ENCODE measurements around the gene NRDC.

NRDC gene, protein sequence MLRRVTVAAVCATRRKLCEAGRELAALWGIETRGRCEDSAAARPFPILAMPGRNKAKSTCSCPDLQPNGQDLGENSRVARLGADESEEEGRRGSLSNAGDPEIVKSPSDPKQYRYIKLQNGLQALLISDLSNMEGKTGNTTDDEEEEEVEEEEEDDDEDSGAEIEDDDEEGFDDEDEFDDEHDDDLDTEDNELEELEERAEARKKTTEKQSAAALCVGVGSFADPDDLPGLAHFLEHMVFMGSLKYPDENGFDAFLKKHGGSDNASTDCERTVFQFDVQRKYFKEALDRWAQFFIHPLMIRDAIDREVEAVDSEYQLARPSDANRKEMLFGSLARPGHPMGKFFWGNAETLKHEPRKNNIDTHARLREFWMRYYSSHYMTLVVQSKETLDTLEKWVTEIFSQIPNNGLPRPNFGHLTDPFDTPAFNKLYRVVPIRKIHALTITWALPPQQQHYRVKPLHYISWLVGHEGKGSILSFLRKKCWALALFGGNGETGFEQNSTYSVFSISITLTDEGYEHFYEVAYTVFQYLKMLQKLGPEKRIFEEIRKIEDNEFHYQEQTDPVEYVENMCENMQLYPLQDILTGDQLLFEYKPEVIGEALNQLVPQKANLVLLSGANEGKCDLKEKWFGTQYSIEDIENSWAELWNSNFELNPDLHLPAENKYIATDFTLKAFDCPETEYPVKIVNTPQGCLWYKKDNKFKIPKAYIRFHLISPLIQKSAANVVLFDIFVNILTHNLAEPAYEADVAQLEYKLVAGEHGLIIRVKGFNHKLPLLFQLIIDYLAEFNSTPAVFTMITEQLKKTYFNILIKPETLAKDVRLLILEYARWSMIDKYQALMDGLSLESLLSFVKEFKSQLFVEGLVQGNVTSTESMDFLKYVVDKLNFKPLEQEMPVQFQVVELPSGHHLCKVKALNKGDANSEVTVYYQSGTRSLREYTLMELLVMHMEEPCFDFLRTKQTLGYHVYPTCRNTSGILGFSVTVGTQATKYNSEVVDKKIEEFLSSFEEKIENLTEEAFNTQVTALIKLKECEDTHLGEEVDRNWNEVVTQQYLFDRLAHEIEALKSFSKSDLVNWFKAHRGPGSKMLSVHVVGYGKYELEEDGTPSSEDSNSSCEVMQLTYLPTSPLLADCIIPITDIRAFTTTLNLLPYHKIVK

DNA sequence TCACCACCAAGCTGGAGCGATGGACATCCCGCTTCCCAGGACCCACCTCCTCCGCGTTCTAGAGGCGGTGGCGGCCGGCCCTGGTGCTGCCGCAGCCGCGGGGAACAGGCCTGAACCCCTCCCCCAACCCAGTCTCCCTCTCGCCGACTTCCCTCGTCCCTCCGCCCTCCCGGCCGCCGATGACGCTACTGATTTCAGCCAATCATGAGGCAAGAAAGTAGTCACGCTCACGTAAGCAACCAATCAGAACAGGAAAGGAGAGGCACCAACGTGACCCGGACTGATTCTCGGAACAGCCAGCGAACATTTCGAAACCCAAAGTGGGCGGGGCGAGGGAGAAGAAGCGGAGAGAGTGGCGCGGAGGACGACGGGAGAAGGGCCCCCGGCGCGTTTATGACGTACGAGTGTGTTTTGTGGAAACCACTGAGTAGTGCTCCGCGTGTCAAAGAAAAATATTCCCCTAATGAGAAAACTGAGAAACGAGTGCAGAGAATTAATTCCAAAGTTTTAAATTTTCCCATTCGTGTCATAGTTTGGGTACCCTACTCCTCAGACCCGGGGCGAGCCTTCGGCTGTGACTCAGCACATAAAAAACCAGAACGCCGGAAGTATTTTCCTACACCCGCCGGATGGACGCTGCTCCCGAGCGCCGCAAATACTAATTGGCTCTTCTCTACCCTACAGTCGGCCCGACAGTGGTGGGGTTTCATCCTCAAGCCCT, at the start of gene NRDC:
Gene NRDC, minus strand, starts transcription at position 112 of the 721 bp plus-strand sequence. CDS start 112 bp downstream, outside the sequence.
- DNase-seq, result peak; percentile 93 to 98

DNA sequence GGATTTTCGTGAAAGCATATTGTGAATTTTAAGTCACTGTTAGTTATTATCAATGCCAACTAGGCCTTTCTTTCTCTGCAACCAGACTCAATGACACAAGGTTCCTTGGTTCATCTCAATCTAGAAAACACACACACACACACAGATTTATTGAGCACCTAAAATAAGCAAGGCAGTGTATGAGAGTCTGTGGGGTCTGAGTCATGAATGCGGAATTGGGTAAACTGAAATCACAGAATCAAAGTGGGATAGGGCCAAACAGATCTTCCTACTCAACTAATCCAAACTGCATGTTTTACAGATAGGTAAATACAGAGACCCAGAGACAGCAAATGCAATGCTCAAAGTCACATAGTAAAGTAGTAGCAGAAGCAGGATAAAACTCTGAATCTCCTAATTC, 48.5 kb upstream of the NRDC start:
- no peak for DNase-seq

DNA sequence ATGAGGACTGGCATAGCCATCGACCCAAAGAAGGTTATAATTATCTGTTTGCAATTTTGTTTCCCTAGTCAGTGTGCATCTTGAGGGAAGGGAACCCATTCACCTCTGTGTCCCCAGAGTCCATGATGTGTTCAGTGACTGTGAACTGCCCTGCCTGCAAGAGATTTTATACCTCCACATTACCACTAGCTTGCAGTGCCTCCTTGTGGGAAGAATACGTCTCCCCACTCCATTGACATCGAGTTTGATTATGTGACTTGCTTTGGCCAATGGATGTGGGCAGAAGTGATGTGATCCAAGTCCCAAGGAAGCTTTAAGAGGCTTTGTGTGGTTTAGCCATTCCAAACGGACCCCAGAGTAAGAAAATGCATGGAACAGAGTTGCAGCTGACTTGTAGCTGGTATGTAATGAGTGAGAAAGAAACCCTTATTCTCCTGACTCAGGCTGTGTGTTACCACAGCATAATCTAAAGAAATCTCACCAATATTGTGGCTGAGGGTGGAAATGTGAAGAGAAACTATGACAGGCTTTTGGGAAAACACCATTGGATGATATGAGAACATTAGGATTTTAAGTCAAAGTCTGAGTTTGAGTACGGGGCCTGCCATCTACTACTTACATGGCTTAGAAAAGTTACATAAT, 47.8 kb upstream of the NRDC start:
- DNase-seq, result peak in 1 of 2 experiments; percentile 1

DNA sequence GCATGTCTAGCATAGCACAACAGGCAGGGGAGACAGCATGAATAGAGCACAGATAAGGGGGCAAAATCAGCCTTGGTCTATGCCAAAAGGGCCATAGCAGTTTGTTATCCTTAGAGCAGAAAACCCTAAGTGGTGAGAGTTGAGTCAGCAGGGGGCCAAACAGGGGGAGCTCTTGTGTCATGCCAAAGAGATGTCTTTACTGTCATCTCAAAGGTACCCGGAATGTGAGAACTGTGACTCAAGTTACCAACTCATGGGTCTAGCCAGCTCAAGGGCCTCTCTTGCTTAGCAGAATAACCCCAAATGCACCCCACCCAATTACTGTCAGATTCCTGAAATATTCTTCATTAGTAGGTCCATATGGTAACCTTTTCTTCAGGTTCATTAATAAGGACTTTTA, 45.9 kb upstream of the NRDC start:
- DNase-seq, result no peak

DNA sequence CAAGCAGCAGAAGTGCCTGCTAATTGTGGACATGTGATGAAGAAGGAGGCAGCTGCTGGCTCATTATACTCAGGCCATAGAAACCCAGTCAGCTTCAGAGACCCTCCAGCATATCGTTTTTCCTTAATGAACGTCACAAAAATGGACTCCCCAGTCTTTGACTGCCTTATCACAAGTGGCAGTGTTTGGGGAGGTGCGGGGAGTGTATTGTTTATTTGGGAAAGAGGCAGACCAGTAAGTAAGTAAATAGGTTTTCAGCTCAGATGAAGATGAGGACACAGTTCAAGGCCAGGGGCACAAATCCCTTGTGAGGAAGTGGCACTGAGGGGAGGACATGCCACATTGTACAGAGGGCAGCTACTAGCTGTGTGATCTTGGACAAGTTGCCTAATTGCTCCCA, 43.5 kb upstream of the NRDC start:
- DNase-seq, result no peak

DNA sequence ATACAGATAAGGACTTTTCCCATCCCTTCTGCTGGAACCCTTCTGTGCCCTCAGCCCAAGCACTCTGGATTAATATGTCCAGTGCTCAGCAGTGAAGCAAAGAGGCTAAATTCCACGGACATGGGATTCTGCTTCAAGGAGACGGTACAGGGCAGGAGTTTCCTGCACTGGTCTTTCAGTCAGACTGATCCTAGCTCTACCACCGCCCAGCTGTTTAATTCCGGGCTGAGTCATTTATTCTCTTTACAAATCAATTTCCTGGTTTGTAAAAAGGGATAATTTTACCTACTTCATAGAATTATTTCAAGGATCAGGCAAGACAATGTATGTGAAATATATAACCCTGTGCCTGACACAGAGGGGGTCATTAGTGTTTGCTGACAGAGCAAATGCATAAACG, 41.6 kb upstream of the NRDC start:
- DNase-seq, result no peak

DNA sequence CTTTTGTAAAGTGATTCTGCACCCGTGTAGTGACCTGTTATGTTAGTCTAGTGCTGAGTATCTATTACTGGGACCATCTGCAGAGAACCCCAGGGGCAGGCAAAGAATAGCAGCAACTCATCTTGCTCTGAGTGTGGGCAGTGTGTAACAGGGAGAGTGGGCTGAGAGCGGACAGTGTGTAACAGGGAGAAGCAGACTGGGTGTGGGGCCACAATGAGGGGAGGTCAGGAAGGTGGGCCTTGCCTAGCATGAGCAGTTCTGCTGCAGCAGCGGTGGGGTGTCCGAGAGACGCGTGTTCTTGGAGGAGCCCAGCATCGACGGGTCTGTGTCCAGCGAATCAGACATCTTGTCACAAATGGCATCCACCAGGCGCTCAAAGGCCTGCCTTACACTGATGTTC, 41.2 kb upstream of the NRDC start:
- DNase-seq, result no peak

DNA sequence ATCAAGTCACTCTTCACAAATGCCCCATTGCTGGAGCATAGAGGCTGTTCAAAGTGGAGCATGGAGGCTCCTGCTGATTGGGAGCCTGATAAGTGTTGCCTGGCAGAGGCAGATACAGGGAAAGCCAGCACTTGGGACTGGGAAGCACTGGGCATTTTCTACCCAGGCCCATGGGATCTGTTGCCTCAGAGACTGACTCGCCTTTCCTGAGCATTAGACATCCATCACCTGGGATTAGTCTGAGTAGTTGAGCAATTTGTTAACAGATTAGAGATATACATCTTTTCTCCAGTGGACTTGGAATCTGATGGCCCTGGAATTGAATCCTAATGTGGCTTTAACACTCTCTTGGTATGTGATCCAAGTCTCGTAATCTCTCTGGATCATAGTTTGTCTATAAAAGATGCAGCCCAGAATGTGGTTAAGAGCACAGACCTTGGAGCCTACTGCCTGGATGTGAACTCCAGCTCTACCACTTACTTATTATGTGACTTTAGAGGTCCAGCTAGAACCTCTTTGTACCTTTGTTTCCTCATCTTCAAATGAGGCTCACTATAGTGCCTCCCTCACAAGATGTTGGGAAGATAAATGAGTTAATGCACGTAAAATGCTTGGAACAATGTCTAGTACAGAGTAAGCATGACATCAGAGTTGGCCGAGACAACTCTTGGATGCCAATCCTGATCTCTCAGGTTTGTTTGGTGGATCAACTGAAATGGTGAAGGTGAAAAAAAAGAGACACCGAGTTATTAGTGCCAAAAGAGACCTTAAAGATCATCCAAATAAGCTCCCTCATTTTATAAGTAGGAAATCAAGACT, 38.3 kb upstream of the NRDC start:
- DNase-seq, result no peak

DNA sequence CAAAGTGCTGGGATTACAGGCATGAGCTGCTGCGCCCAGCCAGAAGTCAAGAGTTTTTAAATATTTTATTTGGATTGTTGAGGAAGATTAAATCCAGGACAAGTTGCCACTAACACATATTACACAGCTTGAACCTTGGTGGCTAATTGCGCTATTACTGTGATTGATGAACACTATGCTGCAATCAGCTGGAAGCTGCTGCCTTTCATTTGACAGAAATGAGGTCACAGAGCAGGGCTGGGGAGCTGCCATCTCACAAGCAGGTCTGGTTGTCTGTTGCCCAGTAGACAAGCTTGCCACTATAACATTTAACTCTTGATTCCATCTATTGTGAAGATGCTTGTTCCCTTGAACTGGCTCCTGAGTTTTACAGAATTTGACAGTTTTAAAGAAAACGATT, 37.4 kb upstream of the NRDC start:
- DNase-seq, result no peak

DNA sequence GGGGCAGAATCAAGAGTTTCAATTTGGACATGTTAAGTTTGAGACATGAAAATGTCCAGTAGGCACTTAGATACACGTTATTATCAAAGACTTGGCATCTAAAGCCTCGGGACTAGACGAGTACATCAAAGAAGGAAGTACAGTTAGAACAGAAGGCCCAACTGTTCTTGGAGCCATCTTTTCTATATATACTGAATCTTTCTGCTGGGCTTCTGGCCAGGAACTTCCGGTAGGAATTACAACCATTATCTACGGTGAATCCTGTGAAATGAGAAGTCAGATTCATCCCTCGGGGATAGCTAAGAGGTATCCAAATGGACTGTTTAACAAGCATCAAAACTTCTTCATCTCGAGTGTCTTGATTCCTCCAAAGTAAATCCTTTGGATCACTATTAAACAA, 34.4 kb upstream of the NRDC start:
- no peak for DNase-seq

DNA sequence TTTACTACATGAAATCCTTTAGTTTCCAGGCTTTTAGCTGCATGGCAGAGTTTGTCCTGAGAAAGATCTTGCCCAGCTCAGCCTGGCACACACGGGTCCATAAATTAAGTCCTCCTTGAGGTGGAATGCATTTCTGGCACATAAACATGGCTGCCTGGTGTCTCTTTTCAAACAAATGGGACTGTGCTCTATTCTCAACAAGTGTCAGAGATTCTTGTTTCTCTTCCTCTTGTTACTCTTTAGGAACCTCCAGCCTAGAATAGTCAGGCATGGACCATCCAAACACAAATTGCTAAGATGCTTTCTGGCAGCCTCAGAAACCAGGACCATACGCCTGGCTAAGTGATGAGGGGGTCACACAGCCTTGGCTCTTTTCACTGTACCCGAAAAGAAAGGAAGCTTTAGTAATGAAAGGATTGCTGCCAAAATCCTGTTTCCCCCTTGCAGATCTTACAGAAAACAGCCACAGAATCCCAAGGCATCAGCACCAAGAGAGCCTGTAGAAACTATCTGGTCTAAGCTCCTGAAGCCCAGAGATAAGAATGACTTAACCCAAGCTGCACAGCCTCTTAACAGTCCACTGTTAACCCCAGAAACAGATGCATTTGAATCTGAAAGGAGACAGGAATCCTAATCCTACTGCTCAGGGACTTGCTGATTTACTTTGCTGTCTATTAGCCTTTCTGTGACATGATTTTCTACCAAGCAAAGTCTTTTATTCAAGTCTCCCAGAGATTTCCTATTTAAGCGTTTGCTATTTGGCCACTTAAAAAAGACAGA, 31.9 kb upstream of the NRDC start:
- DNase-seq, result no peak

DNA sequence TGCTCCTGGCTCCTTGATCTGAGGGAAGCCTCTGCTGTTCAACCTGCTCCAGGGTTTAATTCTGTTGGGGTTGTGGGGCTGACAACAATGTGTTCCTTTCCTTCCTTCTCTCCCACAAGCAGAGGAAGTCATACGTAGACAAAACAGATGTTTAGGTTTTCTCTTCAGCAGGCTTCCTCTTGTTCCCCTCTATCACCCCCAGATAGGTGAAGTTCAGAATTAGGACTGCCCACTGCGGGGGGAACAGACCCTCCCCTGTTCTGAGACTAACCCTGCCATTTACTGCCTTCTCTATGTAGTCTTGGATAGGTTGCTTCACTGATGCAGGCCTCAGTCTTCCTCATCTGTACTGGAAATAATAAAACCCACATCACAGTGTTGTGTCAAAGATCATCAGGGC, 30.0 kb upstream of the NRDC start:
- DNase-seq, result no peak

DNA sequence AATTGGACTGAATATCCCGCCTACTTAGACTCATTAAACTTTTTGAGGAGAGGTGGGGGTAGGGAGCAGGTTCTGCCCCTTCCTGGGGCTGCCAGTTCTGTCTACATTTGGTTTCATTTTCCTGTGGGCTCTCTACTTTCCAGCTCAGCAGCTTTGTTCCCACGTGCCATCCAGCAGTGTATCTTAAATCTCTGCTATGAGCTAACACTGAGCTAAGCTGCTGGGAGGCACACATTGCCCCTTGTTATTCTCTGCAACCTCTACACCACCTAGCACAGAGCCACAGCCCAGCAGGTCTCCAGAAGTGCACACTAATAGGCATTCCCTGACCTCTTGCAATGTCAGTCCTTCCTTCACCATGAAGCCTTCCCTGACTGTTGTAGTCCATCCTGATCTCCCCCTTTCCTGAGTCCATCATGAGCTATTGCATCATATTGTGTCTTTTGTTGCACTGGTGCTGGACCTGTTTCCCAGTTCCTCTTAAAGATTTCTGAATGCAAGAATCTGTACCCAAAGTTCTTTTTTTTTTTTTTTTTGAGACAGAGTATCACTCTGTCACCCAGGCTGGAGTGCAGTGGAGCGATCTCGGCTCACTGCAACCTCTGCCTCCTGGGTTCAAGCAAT, 28.7 kb upstream of the NRDC start:
- DNase-seq, result no peak

DNA sequence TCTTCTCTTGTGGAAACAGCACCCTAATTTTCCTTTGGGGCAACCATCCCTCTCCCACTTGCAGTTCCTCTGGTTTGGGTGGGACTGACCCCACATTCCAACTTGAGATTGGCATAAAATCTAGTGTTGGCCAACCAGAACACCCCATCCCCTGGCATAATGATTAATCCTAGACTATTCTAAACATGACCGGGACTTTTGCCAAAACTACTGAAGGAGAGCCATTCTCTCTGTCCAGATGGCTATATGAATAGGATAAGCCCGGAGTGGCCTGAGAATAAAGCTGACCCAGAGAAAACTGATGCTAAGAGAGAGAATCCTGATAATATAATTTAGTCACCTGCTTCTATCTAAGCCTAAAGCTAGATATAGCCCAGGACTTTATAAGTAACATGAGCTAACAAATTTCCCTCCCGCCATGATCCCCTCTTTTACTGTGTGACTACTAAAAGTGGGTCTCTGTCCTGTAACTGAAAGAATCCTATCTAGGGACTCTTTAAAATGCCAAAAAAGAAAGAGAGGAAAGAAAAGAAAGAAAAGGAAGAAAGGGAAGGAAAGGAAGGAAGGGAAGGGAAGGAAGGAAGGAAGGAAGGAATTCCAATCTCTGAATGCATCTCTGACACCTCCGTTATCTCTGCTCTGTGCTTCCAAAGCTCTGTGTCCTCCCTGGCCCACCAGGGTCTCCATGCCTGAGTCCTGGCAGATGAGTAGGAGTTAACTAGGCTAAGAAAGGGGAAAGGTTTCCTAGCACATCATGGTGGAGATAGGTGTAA, 28.0 kb upstream of the NRDC start:
- DNase-seq, result no peak

DNA sequence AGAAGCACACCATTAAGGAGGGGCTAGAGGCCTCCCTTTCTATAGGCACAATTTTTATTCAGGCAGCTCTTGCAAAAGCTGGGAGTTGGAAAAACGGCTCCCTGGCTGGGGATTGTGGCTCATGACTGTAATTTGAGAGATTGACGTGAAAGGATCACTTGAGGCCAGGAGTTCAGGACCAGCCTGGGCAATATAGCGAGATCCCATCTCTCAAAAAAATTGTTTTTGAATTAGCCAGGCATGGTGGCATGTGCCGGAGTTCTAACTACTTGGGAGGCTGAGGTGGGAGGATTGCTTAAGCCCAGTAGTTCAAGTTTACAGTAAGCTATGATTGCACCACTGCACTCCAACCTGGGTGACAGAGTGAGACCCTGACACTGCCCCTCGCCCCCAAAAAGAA, 23.9 kb upstream of the NRDC start:
- DNase-seq, result no peak

DNA sequence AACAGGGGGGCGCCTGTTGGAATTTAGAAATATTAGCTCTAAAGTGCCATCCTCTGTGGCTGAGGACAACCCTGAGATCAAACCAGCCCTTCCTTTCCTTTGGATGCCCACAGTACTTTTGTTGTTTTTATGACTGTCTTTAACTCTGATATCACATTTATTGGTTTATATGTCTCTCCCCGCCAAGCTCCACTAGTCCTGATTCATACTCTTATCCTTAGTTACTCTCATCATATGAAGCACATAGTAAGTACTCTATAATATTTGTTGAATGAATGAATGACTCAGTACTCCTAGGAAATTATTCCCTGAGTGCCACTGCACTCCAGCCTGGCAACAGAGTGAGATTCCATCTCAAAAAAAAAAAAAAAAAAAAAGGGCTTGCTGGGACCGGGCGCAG, 22.6 kb upstream of the NRDC start:
- DNase-seq, result no peak

DNA sequence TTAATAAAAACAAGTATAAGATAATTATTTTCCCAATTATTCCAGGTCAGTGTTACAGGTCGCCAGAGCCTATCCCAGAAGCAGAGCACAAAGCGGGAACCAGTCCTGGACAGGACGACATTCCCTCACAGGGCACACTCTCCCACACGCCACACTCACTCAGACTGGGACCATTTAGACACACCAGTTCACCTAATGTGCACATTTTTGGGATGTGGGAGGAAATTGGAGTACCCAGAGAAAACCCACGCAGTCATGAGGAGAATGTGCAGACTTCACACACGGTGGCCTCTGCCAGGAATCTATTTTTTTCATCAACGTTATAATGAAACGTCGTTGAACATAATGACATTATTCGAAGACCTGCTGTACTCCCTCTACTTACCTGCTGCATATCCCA, 20.5 kb upstream of the NRDC start:
- DNase-seq, result no peak

DNA sequence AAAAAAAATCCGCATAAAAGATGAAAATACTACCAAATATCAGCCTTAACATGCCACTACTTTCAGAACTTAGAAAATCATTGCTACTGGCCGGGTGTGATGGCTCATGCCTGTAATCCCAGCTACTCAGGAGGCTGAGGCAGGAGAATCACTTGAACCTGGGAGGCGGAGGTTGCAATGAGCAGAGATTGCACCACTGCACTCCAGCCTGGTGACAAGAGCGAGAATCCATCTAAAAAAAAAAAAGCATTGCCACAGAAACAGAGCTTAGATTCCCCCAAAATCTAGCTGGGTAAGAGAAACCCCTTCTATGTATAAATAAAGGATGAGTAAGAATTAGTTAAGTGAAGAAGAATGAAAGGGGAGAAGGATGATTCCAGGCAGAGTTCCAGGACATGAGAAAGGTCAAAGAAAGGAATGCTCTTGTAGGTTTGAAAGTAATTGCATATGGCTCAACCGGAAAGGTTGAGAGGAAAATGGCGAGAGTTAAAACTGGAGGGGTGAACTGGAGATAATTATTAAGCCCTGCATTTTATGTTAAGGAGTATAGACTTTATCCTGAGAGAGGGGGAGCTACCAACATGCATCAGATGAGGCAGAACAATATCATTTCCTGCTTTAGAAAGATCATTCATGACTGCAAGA, 19.7 kb upstream of the NRDC start:
- DNase-seq, result peak in 1 of 2 experiments; percentile 23

DNA sequence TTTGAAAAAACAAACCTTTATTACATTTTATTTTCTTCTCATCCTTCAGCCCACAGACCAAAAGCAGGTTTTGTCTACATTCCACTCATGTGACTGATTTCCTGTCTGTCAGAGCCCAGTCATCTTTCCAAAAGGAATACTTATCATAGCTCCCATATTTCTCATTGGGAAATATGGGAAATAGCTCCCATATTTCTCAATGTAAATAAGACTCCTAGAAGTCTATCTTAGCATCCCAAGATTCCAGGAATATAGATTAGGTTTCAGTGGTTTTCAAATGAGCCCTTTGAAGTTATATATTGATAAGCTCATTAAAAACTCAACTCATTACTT, 19.1 kb upstream of the NRDC start:
- DNase-seq, result peak; percentile 36 to 77

All from SW 1271 (cell line).